Fibroblast of lung (primary cell): Measurements from ENCODE around the gene PPP1R1B.

Source experiments
- EZH2 ChIP-seq: IDR thresholded peaks from 2 replicates; pipeline ENCODE4 v1.5.1; 2012; ENCODE audit warnings: low read length, control low read depth, mild to moderate bottlenecking; ENCODE audit errors: missing control alignments
- TF ChIP-seq, protein P1 (sequence below), 2 donors: IDR thresholded peaks in 1 of 2; conservative IDR thresholded peaks in 1 of 2; 1 replicate in 1 of 2; 2 replicates in 1 of 2; pipeline ENCODE4 v1.5.1; 2011 to 2012; ENCODE audit warnings: low read length in 2 of 2, control low read depth in 1 of 2, inconsistent platforms in 1 of 2, low read depth in 1 of 2, mild to moderate bottlenecking in 1 of 2

DNA sequence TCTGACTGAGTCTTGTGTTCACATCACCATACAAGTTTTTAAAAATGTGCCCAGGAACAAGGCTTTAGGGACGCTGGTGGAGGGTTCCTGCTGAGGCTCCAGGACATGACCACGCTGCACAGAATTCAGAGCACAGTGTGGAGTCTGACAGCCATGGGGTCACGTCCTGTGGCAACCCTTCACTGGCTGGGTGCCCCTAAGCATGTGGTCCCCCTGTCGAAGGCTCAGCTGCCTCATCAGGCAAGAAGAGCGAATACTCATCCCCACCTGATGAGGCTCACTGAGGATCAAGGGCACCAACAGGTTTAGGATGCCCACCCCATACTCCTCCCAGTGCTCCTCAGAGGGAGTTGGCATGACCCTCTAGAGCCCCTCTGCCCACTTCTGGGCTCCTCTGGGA lies 47.4 kb downstream of the PPP1R1B start:
- TF ChIP-seq, protein P1, sequence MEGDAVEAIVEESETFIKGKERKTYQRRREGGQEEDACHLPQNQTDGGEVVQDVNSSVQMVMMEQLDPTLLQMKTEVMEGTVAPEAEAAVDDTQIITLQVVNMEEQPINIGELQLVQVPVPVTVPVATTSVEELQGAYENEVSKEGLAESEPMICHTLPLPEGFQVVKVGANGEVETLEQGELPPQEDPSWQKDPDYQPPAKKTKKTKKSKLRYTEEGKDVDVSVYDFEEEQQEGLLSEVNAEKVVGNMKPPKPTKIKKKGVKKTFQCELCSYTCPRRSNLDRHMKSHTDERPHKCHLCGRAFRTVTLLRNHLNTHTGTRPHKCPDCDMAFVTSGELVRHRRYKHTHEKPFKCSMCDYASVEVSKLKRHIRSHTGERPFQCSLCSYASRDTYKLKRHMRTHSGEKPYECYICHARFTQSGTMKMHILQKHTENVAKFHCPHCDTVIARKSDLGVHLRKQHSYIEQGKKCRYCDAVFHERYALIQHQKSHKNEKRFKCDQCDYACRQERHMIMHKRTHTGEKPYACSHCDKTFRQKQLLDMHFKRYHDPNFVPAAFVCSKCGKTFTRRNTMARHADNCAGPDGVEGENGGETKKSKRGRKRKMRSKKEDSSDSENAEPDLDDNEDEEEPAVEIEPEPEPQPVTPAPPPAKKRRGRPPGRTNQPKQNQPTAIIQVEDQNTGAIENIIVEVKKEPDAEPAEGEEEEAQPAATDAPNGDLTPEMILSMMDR (conservative IDR thresholded peaks at IDR 0.05 in 1 of 2, IDR thresholded peaks at IDR 0.05 in 1 of 2; ENCODE audit: low read depth in 1 of 2, low read length in 2 of 2) = no peak
- no peak for TF ChIP-seq EZH2
